IPS-18a (cell line): ENCODE measurements around the gene LSM14B.

ENCODE experiments used
- H3K27ac ChIP-seq: one replicate; pipeline ENCODE4 v1.5.1; 2013; ENCODE audit warnings: low read length
- H3K27me3 ChIP-seq: one replicate; pipeline ENCODE4 v1.6.1; 2013; ENCODE audit warnings: mild to moderate bottlenecking, low read length; ENCODE audit not compliant: control insufficient read depth, insufficient read depth
- H3K36me3 ChIP-seq: one replicate; pipeline ENCODE4 v1.6.1; 2013; ENCODE audit warnings: low read depth, low read length; ENCODE audit not compliant: control insufficient read depth
- H3K4me1 ChIP-seq: one replicate; pipeline ENCODE4 v1.6.1; 2013; ENCODE audit warnings: low read depth, low read length; ENCODE audit not compliant: control insufficient read depth
- H3K4me3 ChIP-seq: one replicate; pipeline ENCODE4 v1.5.1; 2013; ENCODE audit warnings: low read length
- H3K9ac ChIP-seq: one replicate; pipeline ENCODE4 v1.6.1; 2013; ENCODE audit warnings: mild to moderate bottlenecking, low read length, moderate library complexity
- H3K9me3 ChIP-seq: one replicate; pipeline ENCODE4 v1.6.1; 2013; ENCODE audit warnings: low read depth, low read length; ENCODE audit not compliant: control insufficient read depth

LSM14B gene

DNA sequence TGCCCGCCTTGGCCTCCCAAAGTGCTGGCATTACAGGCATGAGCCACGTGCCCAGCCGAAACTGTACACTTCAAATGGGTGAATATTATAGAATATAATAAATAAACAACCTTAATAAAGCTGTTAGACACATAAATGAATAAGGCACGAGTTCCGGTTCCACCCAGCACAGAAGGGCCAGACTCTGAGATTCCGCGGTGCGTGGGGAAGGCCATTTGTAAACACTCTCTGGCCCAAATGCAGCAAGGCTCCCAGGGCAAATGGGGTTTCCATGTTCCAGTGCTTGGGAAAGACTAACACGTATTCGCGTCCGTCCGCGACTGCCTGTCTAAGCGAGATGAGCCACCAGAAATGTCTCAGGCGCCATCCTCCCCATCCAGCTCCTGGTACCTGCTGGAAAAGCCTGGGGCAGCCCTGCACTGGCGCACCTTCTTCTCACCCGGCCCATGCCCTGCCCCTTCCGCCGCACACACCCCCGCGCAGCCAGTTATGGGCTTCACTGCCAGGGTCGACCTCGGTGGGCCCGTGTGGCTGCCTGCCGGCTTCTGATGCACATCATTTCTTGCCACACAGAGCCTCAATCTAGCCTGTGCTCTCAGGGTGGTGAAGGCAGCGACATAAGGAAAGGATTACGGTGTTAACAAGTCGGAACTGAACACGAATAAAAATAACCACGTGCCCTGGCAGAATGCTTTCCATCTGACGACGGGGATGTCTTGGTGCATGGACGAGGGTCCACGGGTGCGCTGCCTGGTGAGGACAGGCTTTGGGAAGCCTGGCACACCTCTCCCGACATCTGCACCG is 5.5 kb upstream of the LSM14B start:
- Histone ChIP-seq H3K9me3 (no peaks in the 10 kb centered on the region), H3K4me1 (peaks cover 6% of the 10 kb centered on the region), H3K4me3 (no peak overlapping the region), H3K36me3 (no peaks in the 10 kb centered on the region), H3K27ac (no peak overlapping the region), H3K27me3 (no peaks in the 10 kb centered on the region), H3K9ac (no peak overlapping the region)

DNA sequence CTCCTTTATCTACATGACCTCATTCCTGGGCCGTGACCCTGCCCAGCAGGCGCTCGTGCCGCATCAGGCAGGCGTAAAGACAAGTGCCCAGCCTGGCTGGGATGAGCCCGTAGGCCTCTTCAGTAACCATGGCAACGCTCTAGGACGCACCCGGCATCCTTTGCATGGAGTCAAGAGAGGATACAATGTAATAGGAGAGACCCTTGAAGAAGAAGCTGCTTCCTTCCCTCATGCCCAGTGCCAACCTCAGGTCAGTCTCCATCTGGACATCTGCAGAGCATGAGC is 5.0 kb upstream of the LSM14B start:
- no peak overlapping the region for H3K27ac ChIP-seq
- no peak overlapping the region for H3K4me3 ChIP-seq
- peaks cover 6% of the 10 kb centered on the region for H3K4me1 ChIP-seq
- no peaks in the 10 kb centered on the region for H3K36me3 ChIP-seq
- H3K27me3 ChIP-seq: no peaks in the 10 kb centered on the region
- no peak overlapping the region for H3K9ac ChIP-seq
- H3K9me3 ChIP-seq: no peaks in the 10 kb centered on the region

- Histone ChIP-seq H3K27me3 (no peaks in the 10 kb centered on the region), H3K4me3 (no peak overlapping the region), H3K4me1 (peaks cover 6% of the 10 kb centered on the region), H3K36me3 (no peaks in the 10 kb centered on the region), H3K9ac (no peak overlapping the region), H3K9me3 (no peaks in the 10 kb centered on the region), H3K27ac (no peak overlapping the region)
Observed at GRCh38 chr20:62117658-62118057, 4.6 kb upstream of the LSM14B start.

GRCh38 chr20:62118113-62119043 is 3.9 kb upstream of the LSM14B start:
- Histone ChIP-seq H3K9ac (no peak overlapping the region), H3K36me3 (no peaks in the 10 kb centered on the region), H3K27me3 (no peaks in the 10 kb centered on the region), H3K4me1 (peaks cover 6% of the 10 kb centered on the region), H3K4me3 (no peak overlapping the region), H3K27ac (no peak overlapping the region), H3K9me3 (no peaks in the 10 kb centered on the region)

DNA sequence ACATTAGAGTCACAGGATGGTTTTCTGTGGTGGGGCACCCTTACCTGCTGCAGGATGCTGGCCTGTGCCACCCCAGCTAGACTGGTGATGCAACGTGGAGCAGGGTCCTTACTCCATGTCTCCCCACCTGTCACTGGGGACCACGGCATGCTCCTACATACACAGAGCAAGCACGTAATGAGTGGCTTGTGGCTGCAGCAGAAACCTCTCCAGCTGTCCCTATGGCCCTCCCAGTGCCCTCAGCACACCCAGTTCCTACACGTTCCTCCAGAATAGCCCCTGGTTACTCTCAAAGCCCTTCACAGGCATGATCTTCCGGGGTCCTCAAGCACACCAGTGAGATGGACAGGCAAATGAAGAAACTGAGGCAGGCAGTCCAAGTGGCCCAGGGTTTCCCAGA is 3.2 kb upstream of the LSM14B start:
- H3K9ac ChIP-seq: no peak overlapping the region

DNA sequence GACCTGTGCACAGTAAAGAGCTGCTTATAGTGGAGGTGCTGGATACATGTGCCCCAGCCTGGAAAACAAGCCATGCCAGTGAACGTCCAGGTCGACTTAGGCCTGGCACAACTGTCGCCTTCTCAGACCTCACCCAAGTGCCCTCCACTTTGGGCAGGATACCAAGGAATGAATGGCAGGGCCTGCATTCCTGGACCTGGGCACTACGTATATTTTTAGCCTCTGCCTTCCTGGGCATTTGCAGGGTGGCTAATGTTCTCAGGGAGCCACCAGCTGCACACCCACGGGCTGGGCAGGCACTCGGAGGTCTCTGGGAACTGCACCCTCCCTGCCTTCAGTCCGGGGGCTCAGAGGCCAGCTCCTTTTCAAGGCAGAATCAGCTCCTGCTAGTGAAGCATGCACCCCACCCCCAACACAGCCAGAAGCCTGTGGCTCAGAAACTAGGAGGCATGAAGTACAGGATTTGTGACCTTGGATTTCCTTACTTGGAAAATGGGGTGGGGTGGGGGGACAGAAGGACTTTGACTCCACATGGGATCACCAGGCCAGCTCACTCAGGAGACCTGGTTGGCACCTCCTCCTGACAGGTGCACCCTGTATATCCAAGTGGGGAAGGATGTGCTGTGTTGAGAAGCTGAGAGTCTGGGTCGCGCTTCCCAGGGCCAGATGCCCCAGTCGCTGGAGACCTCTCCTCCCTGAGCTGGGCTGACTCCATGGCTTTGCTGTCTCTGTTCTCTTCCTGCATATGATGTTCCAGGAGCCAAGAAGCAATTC is 2.5 kb upstream of the LSM14B start:
- Histone ChIP-seq H3K4me1 (peaks cover 9% of the 10 kb centered on the region), H3K36me3 (peaks cover 7% of the 10 kb centered on the region), H3K4me3 (no peak overlapping the region), H3K27ac (no peak overlapping the region), H3K9ac (no peak overlapping the region), H3K27me3 (no peaks in the 10 kb centered on the region), H3K9me3 (no peaks in the 10 kb centered on the region)

More for the DNA sequence above, 3.2 kb upstream of the LSM14B start:
- Histone ChIP-seq H3K9me3 (no peaks in the 10 kb centered on the region), H3K27me3 (no peaks in the 10 kb centered on the region), H3K4me3 (no peak overlapping the region), H3K27ac (no peak overlapping the region), H3K36me3 (peaks cover under 1% of the 10 kb centered on the region), H3K4me1 (peaks cover 11% of the 10 kb centered on the region)

GRCh38 chr20:62120365-62120762 is 1.9 kb upstream of the LSM14B start:
- H3K36me3 ChIP-seq: peaks cover 13% of the 10 kb centered on the region
- H3K9ac ChIP-seq: no peak overlapping the region
- H3K9me3 ChIP-seq: no peaks in the 10 kb centered on the region
- no peaks in the 10 kb centered on the region for H3K27me3 ChIP-seq
- peaks cover 5% of the 10 kb centered on the region for H3K4me1 ChIP-seq
- no peak overlapping the region for H3K27ac ChIP-seq
- no peak overlapping the region for H3K4me3 ChIP-seq

DNA sequence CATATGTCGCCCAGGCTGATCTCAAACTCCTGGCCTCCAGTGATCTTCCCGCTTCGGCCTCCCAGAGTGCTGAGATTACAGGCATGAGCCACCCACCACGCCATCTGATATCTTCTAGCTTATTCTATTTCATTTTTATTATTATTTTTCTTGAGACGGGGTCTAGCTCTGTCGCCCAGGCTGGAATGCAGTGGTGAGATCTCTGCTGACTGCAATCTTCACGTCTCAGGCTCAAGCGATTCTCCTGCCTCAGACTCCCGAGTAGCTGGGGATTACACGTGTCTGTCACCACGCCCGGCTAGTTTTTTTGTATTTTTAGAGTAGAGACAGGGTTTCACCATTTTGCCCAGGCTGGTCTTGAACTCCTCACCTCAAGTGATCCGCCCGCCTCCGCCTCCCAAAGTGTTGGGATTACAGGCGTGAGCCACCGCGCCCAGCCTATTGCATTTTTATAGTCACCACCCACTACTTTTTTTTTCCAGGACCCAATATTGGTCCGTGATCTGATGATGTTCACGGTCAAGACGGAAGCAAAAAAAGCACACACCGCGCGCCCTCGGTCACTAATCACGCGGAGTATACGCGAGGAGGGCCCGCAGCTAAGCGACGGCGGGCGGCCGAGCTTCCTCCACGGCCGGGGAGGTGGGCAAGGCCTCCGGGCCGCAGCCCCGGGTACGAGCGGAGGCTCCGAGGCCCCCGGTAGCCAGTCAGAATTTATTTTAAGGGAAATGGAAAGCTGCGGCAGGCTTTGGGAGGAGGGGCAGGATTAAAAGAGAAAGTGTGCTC is 1.1 kb upstream of the LSM14B start:
- peaks cover 21% of the 10 kb centered on the region for H3K36me3 ChIP-seq
- no peaks in the 10 kb centered on the region for H3K27me3 ChIP-seq
- no peak overlapping the region for H3K27ac ChIP-seq
- H3K4me1 ChIP-seq: peaks cover 5% of the 10 kb centered on the region
- H3K9me3 ChIP-seq: no peaks in the 10 kb centered on the region
- peak overlapping the region; percentile 58 for H3K4me3 ChIP-seq
- H3K9ac ChIP-seq: peak overlapping the region; percentile 68

- H3K4me1 ChIP-seq: peaks cover 5% of the 10 kb centered on the region
- no peaks in the 10 kb centered on the region for H3K9me3 ChIP-seq
- no peaks in the 10 kb centered on the region for H3K27me3 ChIP-seq
- H3K9ac ChIP-seq: peak overlapping the region; percentile 34
- H3K27ac ChIP-seq: no peak overlapping the region
- peaks cover 38% of the 10 kb centered on the region for H3K36me3 ChIP-seq
- H3K4me3 ChIP-seq: peak overlapping the region; percentile 69
Observed at GRCh38 chr20:62122654-62123449, 577 bp downstream of the LSM14B start.

GRCh38 chr20:62123450-62124118 is 1.3 kb downstream of the LSM14B start:
- no peak overlapping the region for H3K27ac ChIP-seq
- peak overlapping the region; percentile 69 for H3K4me3 ChIP-seq
- H3K9me3 ChIP-seq: no peaks in the 10 kb centered on the region
- no peaks in the 10 kb centered on the region for H3K27me3 ChIP-seq
- H3K36me3 ChIP-seq: peaks cover 45% of the 10 kb centered on the region
- peaks cover 5% of the 10 kb centered on the region for H3K4me1 ChIP-seq
- peak overlapping the region; percentile 34 for H3K9ac ChIP-seq
